GM19468 (cell line): Measurements from ENCODE around the gene VPS45.
"Not testable (repeated sequence)": the region's sequence is repeated elsewhere in the genome, so short reads cannot be mapped to it uniquely, and the experiment has no call there.

Source experiments
- ATAC-seq: cut with Tn5 transposase; IDR thresholded peaks from one replicate; pipeline ENCODE4 v1.9.1; 2021; ENCODE audit warnings: mild to moderate bottlenecking, moderate library complexity, moderate number of reproducible peaks; ENCODE audit not compliant: unreplicated experiment; ENCODE audit errors: extremely low read depth

VPS45 gene

GRCh38 chr1:150121236-150121862 is 53.8 kb downstream of the VPS45 start:
- ATAC-seq: no peak

- ATAC-seq: no peak
Observed at GRCh38 chr1:150126811-150127210, 59.2 kb downstream of the VPS45 start.

- ATAC-seq: no peak
Observed at GRCh38 chr1:150127464-150127863, 59.9 kb downstream of the VPS45 start.

GRCh38 chr1:150127868-150128267 is 60.3 kb downstream of the VPS45 start:
- ATAC-seq: no peak

- ATAC-seq: no peak
Observed at GRCh38 chr1:150132372-150132771, 64.8 kb downstream of the VPS45 start.

GRCh38 chr1:150134537-150134936 is 67.0 kb downstream of the VPS45 start:
- no peak for ATAC-seq

- ATAC-seq: not testable (repeated sequence)
Observed at GRCh38 chr1:150135400-150135799, 67.8 kb downstream of the VPS45 start.

- no peak for ATAC-seq
Observed at GRCh38 chr1:150138044-150138443, 70.5 kb downstream of the VPS45 start.

- no peak for ATAC-seq
Observed at GRCh38 chr1:150141452-150141851, 73.9 kb downstream of the VPS45 start.

GRCh38 chr1:150142083-150142482 is 74.5 kb downstream of the VPS45 start:
- no peak for ATAC-seq

- ATAC-seq: no peak
Observed at GRCh38 chr1:150144606-150145005, 77.0 kb downstream of the VPS45 start.

- not testable (repeated sequence) for ATAC-seq
Observed at GRCh38 chr1:150146016-150146415, 78.4 kb downstream of the VPS45 start.

GRCh38 chr1:150146849-150147542 is 79.4 kb downstream of the VPS45 start:
- ATAC-seq: no peak

GRCh38 chr1:150148837-150149270 is 81.3 kb downstream of the VPS45 start:
- ATAC-seq: no peak

- no peak for ATAC-seq
Observed at GRCh38 chr1:150149271-150150132, 81.9 kb downstream of the VPS45 start, which contains the start of gene PLEKHO1. Gene PLEKHO1 (plus strand): TSS chr1:150149916. CDS start chr1:150150258, 342 bp downstream.

- ATAC-seq: no peak
Observed at GRCh38 chr1:150150133-150151021, 82.8 kb downstream of the VPS45 start.

- no peak for ATAC-seq
Observed at GRCh38 chr1:150151291-150152181, 84.0 kb downstream of the VPS45 start.

- no peak for ATAC-seq
Observed at GRCh38 chr1:150152182-150152536, 84.6 kb downstream of the VPS45 start.
